HK-2 (cell line): ENCODE results near the gene PARD3B.

Source experiments
- DNase-seq: peaks from one replicate; pipeline ENCODE4 v3.0.0-alpha.2; 2018; ENCODE audit not compliant: unreplicated experiment

PARD3B gene

GRCh38 chr2:205403244-205403825, 858.1 kb downstream of the PARD3B start:
- no peak for DNase-seq

- no peak for DNase-seq
These were observed 859.9 kb downstream of the PARD3B start for GRCh38 chr2:205405194-205405593.

- no peak for DNase-seq
These were observed 860.5 kb downstream of the PARD3B start for GRCh38 chr2:205405752-205406151.

- DNase-seq: no peak
These were observed 862.7 kb downstream of the PARD3B start for GRCh38 chr2:205407984-205408383.

- no peak for DNase-seq
These were observed 863.4 kb downstream of the PARD3B start for GRCh38 chr2:205408696-205409095.

- no peak for DNase-seq
These were observed 864.1 kb downstream of the PARD3B start for GRCh38 chr2:205409411-205409810.

GRCh38 chr2:205411558-205411957, 866.3 kb downstream of the PARD3B start:
- no peak for DNase-seq

- no peak for DNase-seq
These were observed 879.1 kb downstream of the PARD3B start for GRCh38 chr2:205424326-205424725.

GRCh38 chr2:205425102-205425501, 879.8 kb downstream of the PARD3B start:
- no peak for DNase-seq

- DNase-seq: no peak
These were observed 881.8 kb downstream of the PARD3B start for GRCh38 chr2:205427112-205427511.

- no peak for DNase-seq
These were observed 883.5 kb downstream of the PARD3B start for GRCh38 chr2:205428811-205429210.

GRCh38 chr2:205435970-205436369, 890.7 kb downstream of the PARD3B start:
- no peak for DNase-seq

- DNase-seq: no peak
These were observed 893.0 kb downstream of the PARD3B start for GRCh38 chr2:205438241-205438640.

- DNase-seq: no peak
These were observed 894.3 kb downstream of the PARD3B start for GRCh38 chr2:205439621-205440020.

- no peak for DNase-seq
These were observed 896.2 kb downstream of the PARD3B start for GRCh38 chr2:205441524-205441923.

- no peak for DNase-seq
These were observed 902.9 kb downstream of the PARD3B start for GRCh38 chr2:205448189-205448588.

- no peak for DNase-seq
These were observed 906.7 kb downstream of the PARD3B start for GRCh38 chr2:205451901-205452512.

GRCh38 chr2:205453202-205453601, 907.9 kb downstream of the PARD3B start:
- no peak for DNase-seq

- no peak for DNase-seq
These were observed 911.4 kb downstream of the PARD3B start for GRCh38 chr2:205456682-205457081.

GRCh38 chr2:205460217-205460616, 914.9 kb downstream of the PARD3B start:
- no peak for DNase-seq

- no peak for DNase-seq
These were observed 915.9 kb downstream of the PARD3B start for GRCh38 chr2:205461169-205461568.

- no peak for DNase-seq
These were observed 916.7 kb downstream of the PARD3B start for GRCh38 chr2:205461678-205462665.
